GM12872 (cell line): ENCODE results near the gene SWAP70.

Source experiments
- TF ChIP-seq, protein P1 (sequence below): IDR thresholded peaks from 3 replicates; pipeline ENCODE4 v1.5.1; 2011; ENCODE audit warnings: low read depth, mild to moderate bottlenecking, low read length, moderate library complexity; ENCODE audit not compliant: insufficient read depth

Gene SWAP70

DNA sequence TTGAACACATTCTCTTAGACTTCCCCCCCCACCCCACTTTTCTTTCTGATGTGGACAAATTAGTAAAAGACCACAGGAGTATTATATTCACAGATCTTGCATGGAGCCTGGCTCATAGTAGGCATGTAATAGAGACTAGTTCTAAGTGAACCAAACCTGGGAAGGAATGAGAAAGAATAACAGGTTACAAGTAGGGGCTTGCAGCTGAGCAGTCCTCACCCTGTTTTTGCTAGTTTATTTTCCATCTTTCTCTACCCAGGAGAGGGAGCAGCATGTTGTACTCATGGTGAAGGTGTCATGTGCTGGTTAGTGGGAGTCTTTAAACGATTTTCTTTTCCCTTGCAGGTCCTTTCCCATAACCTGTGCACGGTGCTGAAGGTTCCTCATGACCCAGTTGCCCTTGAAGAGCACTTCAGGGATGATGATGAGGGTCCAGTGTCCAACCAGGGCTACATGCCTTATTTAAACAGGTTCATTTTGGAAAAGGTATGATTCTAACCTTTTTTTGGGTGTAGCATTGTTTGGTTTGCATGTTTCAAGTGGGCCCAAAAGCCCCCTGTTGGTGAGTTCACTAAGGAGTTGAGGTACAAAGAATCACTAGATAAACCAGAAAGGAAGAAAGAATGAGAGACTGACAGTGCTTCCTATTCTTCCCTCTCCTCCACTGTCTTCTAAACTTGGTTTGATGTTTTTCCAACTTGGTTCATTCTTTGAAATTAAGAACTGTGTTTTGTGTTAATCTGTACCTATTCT is 30.1 kb downstream of the SWAP70 start:
- TF ChIP-seq, protein P1, sequence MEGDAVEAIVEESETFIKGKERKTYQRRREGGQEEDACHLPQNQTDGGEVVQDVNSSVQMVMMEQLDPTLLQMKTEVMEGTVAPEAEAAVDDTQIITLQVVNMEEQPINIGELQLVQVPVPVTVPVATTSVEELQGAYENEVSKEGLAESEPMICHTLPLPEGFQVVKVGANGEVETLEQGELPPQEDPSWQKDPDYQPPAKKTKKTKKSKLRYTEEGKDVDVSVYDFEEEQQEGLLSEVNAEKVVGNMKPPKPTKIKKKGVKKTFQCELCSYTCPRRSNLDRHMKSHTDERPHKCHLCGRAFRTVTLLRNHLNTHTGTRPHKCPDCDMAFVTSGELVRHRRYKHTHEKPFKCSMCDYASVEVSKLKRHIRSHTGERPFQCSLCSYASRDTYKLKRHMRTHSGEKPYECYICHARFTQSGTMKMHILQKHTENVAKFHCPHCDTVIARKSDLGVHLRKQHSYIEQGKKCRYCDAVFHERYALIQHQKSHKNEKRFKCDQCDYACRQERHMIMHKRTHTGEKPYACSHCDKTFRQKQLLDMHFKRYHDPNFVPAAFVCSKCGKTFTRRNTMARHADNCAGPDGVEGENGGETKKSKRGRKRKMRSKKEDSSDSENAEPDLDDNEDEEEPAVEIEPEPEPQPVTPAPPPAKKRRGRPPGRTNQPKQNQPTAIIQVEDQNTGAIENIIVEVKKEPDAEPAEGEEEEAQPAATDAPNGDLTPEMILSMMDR = peak; percentile 32; the same call in 2 of the 3 replicates

- TF ChIP-seq, protein P1 = no peak
Observed at GRCh38 chr11:9697766-9698165, 33.9 kb downstream of the SWAP70 start.

DNA sequence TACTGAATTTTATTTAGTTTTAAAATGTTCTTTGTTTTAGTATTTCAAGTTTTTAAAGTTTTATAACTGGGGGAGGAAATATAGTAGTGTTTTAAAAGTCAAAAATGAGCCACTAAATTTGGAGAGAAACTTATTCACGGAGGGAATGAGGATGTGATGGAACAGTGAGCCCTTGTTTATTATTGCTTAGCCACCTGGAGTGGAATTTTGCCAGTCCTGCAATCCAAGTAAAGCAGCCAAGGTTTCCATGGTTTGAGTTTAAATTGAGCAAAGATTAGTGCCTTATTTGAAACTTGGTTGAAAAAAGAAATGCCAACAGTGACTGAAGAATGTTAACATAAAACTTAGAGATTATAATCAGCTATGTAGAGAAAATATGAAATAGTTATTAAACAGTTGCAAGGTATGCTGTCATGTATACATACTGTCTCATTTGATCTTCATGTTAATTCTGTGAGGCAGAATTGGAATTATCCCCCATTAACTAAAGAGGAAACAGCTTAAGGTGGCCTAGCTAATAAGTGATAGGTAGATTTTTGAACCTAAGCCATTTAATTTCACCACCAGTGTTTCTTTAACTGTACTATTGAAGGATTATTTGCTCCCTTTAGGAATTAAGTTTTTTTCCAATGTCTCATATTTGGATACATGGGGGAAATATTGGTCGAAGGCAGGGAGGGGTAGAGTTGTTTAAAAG is 36.4 kb downstream of the SWAP70 start:
- TF ChIP-seq, protein P1 = no peak

DNA sequence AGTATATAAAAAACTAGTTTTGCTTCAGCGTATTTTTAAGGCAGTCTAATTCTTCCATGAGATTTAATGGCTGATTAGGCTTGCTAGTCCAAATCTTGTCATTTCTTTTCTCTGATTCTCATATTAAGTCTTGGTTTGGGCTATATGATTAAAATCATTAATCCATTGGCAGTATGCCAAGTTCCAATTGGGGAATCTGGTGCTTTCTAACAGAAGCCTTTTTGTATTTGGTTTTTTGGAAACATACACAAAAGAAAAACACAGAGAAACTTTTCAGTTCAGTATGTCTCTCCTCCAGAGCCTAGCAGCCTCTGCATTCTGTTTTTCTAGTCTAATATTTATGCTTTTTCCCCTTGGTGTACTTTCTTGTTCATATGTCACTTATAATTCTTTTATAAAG is 37.9 kb downstream of the SWAP70 start:
- TF ChIP-seq, protein P1 = no peak

- TF ChIP-seq, protein P1 = no peak
Observed at GRCh38 chr11:9703280-9703679, 39.4 kb downstream of the SWAP70 start.

- TF ChIP-seq, protein P1 = no peak
Observed at GRCh38 chr11:9704037-9704436, 40.2 kb downstream of the SWAP70 start.

DNA sequence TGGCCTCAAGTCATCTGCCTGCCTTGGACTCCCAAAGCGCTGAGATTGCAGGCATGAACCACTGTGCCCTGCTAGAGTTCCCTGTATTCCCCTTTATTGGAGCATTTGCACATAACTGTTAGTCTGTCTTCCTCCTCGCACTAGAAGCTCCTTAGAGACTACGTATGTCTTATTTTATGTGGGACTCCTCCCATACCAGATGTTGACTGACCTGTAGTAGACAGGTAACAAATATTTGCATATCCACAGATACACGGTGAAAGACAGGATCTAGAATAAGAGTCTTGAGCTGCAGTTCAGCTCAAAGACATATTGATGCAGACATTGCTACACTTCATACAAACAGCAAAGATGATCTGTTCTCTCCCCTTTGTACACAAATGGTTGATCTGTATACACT is 40.7 kb downstream of the SWAP70 start:
- TF ChIP-seq, protein P1 = no peak
